Stimulated activated CD4-positive, alpha-beta T cell treated with anti-CD3 and anti-CD28 coated beads, Interleukin-1b, Interleukin-23, amount 100 ng/mL, for 48 hours (primary cell): ENCODE results near the gene FGGY.
"Not testable (repeated sequence)": the region's sequence is repeated elsewhere in the genome, so short reads cannot be mapped to it uniquely, and the experiment has no call there.

Experiments
- DNase-seq: peaks from one replicate; pipeline ENCODE4 v3.0.0-alpha.2; 2020

FGGY gene

DNA sequence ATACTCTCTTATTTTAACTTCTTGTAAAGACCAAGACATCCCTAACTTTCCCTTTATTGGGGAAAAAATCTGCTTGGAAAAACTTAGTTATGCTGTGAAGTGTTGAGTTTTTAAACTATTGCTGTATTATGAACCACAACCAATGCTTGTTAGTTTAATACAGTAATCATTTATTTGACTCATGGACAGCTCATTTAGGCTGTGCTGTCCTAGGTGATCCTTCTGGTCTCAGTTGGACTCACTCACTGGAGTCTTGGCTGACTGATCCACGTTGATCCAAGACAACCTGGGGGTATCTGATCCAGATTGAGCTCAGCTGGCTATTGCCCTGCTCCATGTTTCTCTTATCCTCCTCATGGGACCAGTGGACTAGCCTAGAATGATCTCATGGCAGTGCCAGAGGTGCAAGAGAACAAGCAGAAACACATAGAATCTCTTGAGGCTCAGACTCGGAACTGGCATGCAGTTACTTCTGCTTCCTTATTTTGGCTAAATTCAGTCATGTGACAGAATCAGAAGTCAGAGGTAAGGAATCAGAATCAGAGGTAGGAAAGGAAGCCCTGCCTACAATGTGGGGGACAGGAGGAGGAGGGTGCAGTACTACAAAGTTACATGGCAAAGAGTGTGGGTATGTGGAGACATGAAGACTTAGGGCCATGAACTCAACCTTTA, 156.5 kb downstream of the FGGY start:
- no peak for DNase-seq

DNA sequence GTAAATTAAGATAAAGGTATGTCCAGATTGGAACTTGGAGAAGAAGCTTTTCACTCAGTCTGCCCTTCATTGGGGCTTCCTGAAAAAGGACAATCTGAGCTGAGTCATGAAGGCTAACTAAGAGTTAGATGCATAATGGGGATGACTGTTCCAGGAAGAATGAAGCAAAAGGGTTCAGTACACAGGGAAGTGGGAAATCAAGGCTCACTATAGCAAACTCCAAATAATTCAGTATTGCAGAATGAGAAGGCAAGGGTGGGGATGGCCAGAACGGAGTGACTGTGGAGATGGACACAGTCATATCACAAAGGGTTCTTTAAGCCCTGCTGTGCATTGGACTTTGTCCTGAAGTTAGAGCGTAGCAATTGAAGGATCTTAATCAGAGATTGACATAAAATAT, 158.3 kb downstream of the FGGY start:
- no peak for DNase-seq

DNA sequence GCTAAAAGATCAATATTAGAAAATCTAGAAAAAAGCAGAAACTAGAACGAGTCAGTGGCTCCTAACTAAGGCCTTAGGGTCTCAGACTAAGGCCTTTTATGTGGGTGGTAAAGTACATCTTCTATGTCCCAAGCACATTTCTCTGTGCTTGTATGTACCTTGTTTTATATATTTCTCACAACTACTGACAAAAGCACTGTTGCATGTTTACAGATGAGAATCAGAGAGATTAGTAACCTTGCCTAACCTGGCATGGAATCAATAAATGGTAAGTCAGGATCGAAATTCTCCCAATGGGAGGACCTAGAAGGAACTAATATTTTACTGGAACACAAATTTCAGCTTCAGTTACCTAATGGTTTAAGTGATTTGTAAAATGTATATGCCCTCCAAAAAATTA, 160.9 kb downstream of the FGGY start:
- DNase-seq, result no peak

DNA sequence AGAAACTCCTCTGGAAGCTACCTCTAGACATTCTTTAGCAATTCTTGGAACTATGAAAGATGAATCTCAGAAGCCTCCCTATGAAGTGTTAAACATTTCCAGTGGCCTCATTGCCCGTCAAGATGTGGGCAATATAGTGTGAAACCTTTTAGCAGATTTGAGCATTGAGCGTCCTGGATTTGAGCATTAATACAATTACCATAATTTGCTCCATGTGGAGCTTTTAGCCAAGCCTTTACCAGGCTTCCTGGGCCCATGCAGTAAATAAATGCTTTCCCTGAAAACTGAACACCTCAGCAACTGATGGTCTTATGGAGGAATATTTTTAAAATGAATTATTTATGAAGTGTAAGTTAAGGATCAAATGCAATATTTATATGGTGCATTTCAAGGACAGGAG, 162.0 kb downstream of the FGGY start:
- no peak for DNase-seq

DNA sequence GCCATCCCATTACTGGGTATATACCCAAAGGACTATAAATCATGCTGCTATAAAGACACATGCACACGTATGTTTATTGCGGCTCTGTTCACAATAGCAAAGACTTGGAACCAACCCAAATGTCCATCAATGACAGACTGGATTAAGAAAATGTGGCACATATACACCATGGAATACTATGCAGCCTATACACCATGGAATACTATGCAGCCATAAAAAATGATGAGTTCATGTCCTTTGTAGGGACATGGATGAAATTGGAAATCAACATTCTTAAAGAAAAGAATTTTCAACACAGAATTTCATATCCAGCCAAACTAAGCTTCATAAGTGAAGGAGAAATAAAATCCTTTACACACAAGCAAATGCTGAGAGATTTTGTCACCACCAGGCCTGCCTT, 166.0 kb downstream of the FGGY start:
- not testable (repeated sequence) for DNase-seq

DNA sequence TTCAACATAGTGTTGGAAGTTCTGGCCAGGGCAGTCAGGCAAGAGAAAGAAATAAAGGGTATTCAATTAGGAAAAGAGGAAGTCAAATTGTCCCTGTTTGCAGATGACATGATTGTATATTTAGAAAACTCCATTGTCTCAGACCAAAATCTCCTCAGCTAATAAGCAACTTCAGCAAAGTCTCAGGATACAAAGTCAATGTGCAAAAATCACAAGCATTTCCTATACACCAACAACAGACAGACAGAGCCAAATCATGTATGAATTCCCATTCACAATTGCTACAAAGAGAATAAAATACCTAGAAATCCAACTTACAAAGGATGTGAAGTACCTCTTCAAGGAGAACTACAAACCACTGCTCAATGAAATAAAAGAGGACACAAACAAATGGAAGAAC, 168.6 kb downstream of the FGGY start:
- DNase-seq, result not testable (repeated sequence)

DNA sequence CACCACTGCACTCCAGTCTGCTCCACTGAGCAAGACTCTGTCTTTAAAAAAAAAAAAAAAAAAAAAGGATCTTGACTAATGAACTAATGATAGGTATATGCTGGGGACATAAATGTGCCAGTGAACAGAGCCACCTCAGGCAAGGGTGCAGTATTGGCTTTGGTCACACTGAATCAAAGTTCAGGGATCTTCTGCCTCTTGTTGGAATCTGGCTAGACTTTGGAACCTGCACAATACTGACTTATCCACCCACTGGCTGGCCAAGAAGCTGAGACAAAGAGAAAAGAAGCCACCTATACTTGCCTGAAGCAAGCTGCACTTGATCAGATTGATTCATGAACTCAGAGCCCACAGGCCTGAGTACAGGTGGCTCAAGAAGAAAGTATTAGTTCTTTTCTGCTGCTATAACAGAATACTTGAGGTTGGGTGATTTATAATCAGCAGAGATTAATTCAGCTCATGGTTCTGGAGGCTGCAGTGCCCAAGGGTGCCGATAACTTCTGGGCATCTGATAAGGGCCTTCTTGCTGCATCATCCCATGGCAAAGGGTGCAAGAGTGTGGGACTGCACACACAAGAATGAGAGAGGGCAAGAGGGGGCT, 172.0 kb downstream of the FGGY start:
- no peak for DNase-seq

DNA sequence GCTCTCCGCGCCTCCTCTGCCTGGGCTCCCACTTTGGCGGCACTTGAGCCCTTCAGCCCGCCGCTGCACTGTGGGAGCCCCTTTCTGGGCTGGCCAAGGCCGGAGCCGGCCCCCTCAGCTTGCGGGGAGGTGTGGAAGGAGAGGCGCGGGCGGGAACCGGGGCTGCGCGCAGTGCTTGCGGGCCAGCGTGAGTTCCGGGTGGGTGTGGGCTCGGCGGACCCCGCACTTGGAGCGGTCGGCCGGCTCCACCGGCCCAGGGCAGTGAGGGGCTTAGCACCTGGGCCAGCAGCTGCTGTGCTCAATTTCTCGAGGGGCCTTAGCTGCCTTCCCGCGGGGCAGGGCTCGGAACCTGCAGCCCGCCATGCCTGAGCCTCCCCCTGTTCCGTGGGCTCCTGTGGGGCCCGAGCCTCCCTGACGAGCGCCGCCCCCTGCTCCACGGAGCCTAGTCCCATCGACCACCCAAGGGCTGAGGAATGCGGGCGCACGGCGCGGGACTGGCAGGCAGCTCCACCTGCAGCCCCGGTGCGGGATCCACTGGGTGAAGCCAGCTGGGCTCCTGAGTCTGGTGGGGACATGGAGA, 175.2 kb downstream of the FGGY start:
- not testable (repeated sequence) for DNase-seq

DNA sequence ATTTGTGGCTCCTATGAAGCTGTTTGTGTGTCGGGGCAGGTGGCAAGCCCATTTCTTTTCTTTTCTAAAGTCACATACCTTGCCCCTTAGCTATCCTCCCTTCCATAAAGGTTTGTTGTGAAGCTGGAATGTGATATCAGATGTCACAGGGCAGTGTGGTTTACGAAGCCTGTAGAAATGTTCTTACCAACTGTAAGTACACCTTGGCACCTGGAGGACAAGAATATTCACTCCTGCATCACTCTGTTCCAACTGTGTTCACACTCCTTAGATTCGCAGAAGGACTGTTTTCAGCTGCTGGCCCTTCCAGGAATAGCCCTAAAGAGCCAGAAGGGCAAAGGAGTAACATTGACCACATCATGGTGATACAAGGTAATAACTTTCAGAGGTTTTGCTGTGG, 176.9 kb downstream of the FGGY start:
- DNase-seq, result no peak

DNA sequence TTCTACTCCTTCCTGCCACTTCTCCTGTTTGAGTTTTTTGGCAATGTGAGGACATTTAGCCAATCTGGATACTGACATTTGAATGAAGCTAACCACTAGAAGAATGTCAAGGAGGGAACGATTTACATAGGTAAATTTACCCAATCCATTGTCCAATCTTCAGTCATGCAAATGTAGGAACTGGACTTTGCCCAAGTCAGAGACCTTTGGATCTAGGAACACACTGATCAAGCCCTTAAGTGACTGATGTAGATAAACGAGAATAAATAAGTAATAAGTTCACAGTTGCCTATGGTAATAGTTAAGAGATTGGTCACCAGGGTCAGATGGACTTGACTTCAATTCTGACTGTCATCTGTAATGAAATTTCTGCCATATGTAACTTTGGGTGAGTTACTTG, 177.6 kb downstream of the FGGY start:
- DNase-seq, result no peak

DNA sequence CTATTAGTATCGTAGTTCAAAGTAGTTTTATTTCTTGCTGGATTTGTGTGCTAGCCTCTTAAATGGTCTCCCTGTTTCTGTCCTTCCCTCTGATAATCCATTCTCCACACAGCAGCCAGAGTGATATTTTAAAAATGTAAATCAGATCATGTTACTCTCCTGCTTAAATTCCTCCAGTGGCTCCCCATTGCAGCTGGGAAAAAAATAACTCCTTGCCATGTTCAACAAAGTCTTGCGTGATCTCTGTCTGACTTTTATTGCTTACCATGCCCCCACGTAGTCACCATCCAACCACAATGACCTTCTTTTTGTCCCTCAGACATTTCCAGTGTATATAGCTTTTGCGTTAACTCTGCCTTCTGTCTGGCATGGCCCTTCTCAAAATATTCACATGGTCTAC, 178.8 kb downstream of the FGGY start:
- no peak for DNase-seq

DNA sequence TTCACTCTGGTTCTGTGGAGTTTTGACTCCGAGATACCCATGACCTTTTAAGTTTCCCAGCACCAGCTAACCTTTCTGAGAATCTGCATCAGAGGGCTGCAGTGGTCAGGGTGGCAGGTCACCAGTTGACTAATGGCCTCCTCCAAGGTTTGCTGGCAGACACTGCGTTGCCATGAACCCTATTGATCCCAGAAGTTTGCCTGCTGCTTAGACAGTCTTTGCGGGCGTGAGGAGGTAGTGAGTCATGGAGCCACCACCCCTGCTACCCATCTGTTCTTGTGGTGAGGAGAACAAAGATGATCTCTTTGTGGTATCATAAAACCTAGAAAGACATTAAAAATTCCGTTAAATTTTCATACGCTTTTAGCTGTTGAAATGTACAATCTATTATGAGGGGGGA, 180.4 kb downstream of the FGGY start:
- DNase-seq, result peak; percentile 66

DNA sequence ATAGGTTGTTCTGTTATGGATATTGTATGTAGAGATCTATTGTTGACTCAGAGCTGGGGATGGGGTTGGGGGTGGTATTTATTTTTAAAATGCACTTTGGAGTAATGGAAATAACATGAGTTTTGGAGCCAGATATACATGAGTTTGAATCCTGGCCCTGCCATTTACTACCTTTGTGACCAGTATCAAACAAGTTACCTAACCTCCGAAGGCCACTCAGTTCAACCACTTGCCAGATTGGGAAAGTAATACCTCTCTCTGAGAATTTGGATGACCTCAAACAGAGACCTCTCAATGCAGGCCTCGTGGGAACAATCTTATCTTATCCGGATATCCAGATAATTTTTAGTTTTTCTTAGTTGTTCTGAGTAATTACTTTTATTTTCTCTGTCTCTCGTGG, 181.0 kb downstream of the FGGY start:
- no peak for DNase-seq

DNA sequence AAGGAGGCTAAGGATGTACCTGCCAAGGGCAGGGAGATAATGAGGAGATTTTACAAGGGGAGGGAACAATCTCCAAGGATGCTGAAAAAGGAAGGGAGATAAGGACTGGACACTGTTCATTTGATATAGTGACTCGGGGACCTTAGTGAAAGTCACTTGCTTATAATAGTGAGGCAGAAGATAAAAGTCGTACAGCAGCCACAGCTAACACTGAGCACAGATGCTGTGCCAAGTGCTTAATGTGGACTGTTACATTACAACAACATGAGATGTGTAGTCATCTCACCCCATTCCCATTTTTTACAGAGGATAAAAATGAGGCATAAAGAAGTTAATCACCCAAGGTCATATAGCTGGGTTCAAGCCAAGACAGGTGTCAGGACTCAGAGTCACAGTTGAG, 181.9 kb downstream of the FGGY start:
- no peak for DNase-seq

DNA sequence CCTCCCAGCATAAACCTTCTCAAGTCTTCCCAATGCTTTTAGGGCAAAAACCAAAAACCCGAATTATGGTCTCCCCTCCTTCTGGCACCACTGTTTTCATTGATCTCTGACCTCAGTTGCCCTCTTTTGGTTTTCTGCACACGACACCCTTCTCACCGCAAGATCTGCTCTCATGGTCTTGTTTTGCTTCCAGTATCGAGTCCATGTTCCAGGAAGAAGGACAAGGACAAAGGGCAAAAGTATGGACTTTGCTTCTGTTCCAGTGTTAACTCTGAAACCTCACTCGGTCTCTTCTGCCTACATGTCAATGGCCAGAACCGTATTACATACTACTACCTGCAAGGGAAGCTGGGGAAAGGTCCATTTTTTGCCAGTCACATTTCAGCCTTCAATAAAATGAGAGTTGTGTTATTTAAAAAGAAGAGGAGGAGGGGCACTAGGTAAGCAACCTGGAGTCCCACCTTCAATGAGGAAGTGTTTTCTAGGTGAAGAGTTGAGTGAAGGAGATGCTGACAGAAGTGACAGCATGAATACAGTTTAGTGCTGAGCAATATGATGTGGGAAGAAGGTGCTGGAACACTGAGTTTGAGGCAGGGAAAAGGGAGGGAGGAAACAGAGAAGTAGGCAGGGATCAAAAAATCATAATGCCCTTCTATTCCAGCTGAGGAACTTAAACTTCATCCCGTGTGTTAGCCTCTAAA, 183.4 kb downstream of the FGGY start:
- no peak for DNase-seq

DNA sequence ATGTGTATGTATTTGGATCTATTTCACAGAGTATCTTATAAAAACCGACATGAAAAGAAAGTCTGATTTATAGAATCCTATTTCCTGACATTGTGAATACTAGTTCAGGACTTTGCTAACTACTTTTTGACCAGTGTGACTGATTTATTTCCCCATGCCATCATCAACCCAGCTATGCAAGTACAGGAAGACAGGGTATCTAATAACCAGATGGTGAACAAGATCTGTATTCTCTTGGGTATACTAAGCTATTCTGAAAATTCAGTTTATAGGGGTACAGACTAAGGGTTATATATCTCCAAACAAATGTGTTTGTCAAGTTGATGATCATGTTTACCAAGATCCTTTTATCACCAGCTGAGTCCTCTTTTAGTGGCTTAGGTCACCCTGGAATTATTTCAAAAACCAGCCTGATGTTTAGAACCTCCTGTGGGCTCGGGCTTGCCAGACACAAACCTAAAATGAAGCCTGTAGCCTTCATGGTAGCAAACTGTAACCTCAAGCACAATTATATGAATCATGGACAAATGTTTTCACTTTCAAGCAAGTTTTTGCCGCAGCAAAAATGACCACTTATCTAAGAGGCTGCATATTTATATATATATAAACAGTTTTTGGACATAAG, 185.1 kb downstream of the FGGY start:
- no peak for DNase-seq

DNA sequence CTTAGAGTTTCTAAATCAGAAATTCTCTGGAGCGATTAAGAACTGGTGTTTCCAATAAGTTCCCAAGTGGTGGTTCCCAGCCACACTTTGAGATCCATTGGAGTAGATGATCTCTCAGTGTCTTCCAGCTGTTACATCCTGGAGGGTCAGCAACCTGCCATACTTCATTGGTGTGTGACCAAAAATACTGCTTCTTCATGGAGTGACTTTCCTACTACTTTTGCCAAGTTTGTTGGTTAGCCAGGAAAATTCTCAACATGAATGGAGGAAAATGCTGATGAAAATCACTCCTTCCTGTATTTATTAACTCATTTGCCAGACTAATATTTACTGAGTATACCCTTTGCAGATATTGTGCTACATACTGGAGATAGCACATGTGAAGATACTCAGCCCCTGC, 186.1 kb downstream of the FGGY start:
- no peak for DNase-seq

DNA sequence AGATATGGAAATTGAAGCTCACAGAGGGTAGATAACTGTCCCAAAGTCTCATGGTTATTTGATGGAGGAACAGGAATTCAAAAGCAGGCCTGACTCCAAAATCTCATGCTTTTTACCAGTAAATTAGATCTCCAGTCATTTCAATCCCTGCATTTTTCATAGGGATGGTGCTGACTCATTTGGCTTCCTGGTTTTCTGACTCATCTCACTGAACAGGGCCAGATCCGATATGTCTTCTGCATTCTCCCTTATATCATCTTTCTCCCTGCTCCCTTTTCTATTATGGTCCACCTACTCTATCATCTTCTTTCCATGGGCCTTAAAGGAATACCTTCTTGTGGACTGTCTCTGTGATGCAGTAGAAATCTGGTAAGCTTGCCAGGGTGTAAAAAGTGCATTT, 187.2 kb downstream of the FGGY start:
- DNase-seq, result no peak

DNA sequence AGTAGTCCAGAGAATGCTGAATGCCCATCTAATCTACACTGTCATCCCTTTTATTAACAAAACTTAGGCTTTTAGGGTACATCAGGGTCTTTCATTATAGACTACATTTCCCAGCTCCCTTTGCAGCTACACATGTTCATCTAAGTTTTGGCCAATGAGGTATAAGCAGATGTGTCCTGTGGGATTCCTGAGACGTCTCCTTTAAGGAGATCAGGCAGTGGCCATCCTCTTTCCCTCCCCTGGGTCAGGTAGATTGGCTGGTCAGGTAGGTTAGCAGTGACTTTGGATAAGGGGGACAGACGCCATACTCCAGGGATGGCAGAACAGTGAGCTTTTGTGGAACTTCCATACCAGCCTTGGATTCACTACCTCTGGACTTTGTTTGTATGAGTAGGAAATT, 188.3 kb downstream of the FGGY start:
- no peak for DNase-seq

DNA sequence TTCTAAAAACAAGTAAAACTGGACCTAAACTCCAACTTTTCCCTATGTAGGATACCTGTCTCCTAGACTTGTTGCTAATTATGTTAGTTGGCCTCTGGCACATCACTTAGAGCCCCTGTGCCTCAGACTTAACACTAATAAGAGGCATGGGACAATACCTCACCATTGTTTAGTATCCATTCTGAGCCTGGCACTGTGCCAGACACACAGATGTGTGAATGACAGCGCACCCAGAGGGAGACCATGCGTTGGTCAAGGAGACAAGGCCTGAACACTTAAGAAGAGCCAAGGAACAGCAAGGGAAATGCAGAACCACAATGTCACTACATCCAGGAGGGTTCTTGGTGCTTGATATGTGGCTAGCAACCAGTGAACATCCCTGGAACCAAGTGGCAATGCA, 189.1 kb downstream of the FGGY start:
- DNase-seq, result no peak

DNA sequence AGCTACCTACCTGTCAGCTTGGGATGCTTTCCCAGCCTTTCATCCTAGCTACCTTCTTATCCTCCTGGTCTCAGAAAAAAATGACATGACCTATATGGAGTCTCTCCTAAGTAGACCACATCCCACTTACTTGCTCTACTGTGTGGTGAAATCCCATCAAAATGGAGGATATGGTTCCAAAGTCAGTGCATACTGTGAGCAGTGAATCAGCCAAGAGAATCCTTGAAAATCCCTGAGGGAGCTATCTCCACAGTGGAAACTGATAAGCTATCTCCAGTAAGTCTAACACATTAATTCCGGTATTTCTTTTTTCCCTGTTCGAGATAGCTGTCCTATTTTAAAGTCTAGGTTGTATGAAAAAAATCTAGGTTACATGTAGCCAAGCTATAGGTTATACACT, 189.7 kb downstream of the FGGY start:
- no peak for DNase-seq

DNA sequence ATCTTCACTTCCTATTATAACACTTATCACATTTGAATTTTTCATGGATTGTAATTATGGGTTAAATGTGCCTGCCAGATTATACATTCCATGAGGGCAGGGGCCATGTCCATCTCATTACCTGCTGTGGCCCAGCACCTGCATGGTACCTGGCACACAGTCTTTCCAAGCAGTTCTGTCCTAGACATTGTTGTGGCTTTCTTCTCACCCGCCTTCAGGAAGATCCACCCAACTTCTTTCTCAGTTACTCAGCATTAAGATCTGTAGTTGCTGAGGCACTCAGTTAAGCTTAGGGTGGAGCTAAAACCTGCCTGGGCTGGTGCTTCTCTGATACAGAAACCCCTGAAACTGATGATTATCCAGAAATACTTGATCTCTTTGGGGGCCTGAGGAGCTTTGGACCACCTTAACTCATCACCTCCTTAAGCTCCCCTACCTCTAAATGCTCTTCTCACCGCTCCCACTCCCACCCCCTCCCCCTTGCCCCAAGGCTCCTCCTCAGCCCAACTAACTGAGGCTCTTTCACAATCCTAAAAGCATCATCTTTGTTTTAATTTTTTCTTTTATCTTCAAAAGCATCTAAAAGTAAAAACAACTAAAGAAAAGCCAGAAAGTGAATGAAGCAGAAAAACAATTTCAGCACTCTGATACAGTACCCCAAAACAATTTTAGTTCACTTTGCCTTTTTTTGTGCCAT, 190.6 kb downstream of the FGGY start:
- no peak for DNase-seq

DNA sequence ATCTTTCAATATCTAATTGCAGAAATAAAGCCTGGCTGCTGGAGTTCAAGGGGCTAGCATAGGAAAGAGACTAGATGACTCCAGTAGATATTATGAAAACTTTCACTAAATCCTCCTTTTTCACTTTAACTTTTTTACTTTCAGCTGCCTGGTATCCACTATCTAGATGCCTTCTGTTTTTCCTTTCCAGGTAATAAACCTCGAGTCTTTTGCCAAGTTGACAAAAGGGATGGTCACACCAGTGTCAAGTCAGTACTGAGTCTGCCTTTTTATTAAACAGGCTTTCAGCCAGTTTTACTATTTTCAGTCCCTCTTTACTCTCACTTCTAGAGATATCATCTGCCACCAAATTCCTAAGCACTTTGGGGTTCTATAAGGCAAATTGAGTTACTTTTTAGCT, 195.6 kb downstream of the FGGY start:
- DNase-seq, result no peak
